ENCODE data around the gene IPO8. TPM values are rescaled to one million over a fixed set of nuclear protein-coding genes. Genes with fewer than 3 reads are reported as not detected.
"Not testable (repeated sequence)": the region's sequence is repeated elsewhere in the genome, so short reads cannot be mapped to it uniquely, and the experiment has no call there.

The IPO8 gene
- total RNA-seq, 2 donors from 2014 or later: 63.9 to 65.5 TPM

GRCh38 chr12:30621663-30622241 lies 73.9 kb downstream of the IPO8 start:
- intact Hi-C loops (cut with DNase I, micrococcal nuclease); ATAC-seq; DNase-seq: not testable (repeated sequence)

- no peak for DNase-seq
- intact Hi-C loops (cut with DNase I, micrococcal nuclease): no loop called here
- no peak for ATAC-seq
These were observed 78.2 kb downstream of the IPO8 start for GRCh38 chr12:30617346-30618016.

GRCh38 chr12:30614031-30614430 lies 81.6 kb downstream of the IPO8 start:
- no peak for ATAC-seq
- intact Hi-C loops (cut with DNase I, micrococcal nuclease): no loop called here

GRCh38 chr12:30613119-30613830 lies 82.4 kb downstream of the IPO8 start:
- ATAC-seq: no peak
- intact Hi-C loops (cut with DNase I, micrococcal nuclease): no loop called here

More at GRCh38 chr12:30614031-30614430, 81.6 kb downstream of the IPO8 start:
- DNase-seq: no peak

GRCh38 chr12:30610718-30611117 lies 85.0 kb downstream of the IPO8 start:
- DNase-seq (no peak), ATAC-seq (no peak)
- intact Hi-C loops (cut with DNase I, micrococcal nuclease): no loop called here

More at GRCh38 chr12:30613119-30613830, 82.4 kb downstream of the IPO8 start:
- no peak for DNase-seq

GRCh38 chr12:30609819-30610218 lies 85.8 kb downstream of the IPO8 start:
- intact Hi-C loops (cut with DNase I, micrococcal nuclease); DNase-seq; ATAC-seq: not testable (repeated sequence)

- intact Hi-C loops (cut with DNase I, micrococcal nuclease); ATAC-seq; DNase-seq: not testable (repeated sequence)
These were observed 91.4 kb downstream of the IPO8 start for GRCh38 chr12:30604302-30604701.

GRCh38 chr12:30603129-30603528 lies 92.5 kb downstream of the IPO8 start:
- DNase-seq: no peak
- no peak for ATAC-seq
- intact Hi-C loops (cut with DNase I, micrococcal nuclease): no loop called here

GRCh38 chr12:30602678-30603077 lies 93.0 kb downstream of the IPO8 start:
- intact Hi-C loops (cut with DNase I, micrococcal nuclease): no loop called here
- no peak for ATAC-seq
- no peak for DNase-seq

GRCh38 chr12:30599608-30600007 lies 96.1 kb downstream of the IPO8 start:
- intact Hi-C loops (cut with DNase I, micrococcal nuclease): no loop called here
- DNase-seq (no peak), ATAC-seq (no peak)

GRCh38 chr12:30598889-30599288 lies 96.8 kb downstream of the IPO8 start:
- intact Hi-C loops (cut with DNase I, micrococcal nuclease): no loop called here
- ATAC-seq (no peak), DNase-seq (no peak)

GRCh38 chr12:30595742-30596141 lies 99.9 kb downstream of the IPO8 start:
- intact Hi-C loops (cut with DNase I, micrococcal nuclease): no loop called here
- DNase-seq (no peak), ATAC-seq (no peak)

GRCh38 chr12:30594509-30594908 lies 101.2 kb downstream of the IPO8 start:
- DNase-seq: no peak
- intact Hi-C loops (cut with DNase I, micrococcal nuclease): no loop called here
- ATAC-seq: no peak

GRCh38 chr12:30588572-30588971 lies 107.1 kb downstream of the IPO8 start:
- DNase-seq; ATAC-seq; intact Hi-C loops (cut with DNase I, micrococcal nuclease): not testable (repeated sequence)

- ATAC-seq: no peak
- no peak for DNase-seq
- intact Hi-C loops (cut with DNase I, micrococcal nuclease): no loop called here
These were observed 107.9 kb downstream of the IPO8 start for GRCh38 chr12:30587782-30588181.

GRCh38 chr12:30585877-30586276 lies 109.8 kb downstream of the IPO8 start:
- ATAC-seq: no peak
- DNase-seq: no peak
- intact Hi-C loops (cut with DNase I, micrococcal nuclease): no loop called here

GRCh38 chr12:30582943-30583342 lies 112.7 kb downstream of the IPO8 start:
- DNase-seq (no peak), ATAC-seq (no peak)
- intact Hi-C loops (cut with DNase I, micrococcal nuclease): no loop called here

GRCh38 chr12:30580344-30580743 lies 115.3 kb downstream of the IPO8 start:
- ATAC-seq (no peak), DNase-seq (no peak)
- intact Hi-C loops (cut with DNase I, micrococcal nuclease): no loop called here
